IMR-90 (cell line): ENCODE measurements around the gene GNAI2. TPM values are rescaled to one million over a fixed set of nuclear protein-coding genes. Genes with fewer than 3 reads are reported as not detected.

Source experiments
- ATAC-seq: fragments of 200-7000 bp; cut with Tn5 transposase; 2 replicates; pipeline ENCODE4 v1.9.1; 2020; ENCODE audit warnings: low read depth, mild to moderate bottlenecking, moderate library complexity
- BruUV-seq: library from RNA; stranded (reverse); fragments of 400-500 nt; replicated peaks from 2 replicates; lab custom pipeline; 2021; lab: Mats Ljungman, UMichigan
- CTCF ChIA-PET: fragments of 300-600 bp; formaldehyde crosslinking; extraction: SDS; loops from one replicate; lab custom pipeline; 2021; ENCODE audit warnings: antibody characterized with exemption; lab: Yijun Ruan, JAX
- POLR2A ChIA-PET: fragments of 300-600 bp; sonication (Branson Sonifier 250); formaldehyde crosslinking; loops from one replicate; lab custom pipeline; 2022; ENCODE audit warnings: antibody characterized with exemption; ENCODE audit not compliant: unreplicated experiment; lab: Charles Lee
- DNase-seq: peaks from one replicate; pipeline ENCODE4 v3.0.0; 2013
- H2AFZ ChIP-seq: replicated peaks from 2 replicates; pipeline ENCODE3; 2013; ENCODE audit warnings: low read length, mild to moderate bottlenecking; ENCODE audit not compliant: poor library complexity
- H2AK5ac ChIP-seq: 2 replicates; pipeline ENCODE4 v1.6.1; 2013; ENCODE audit warnings: low read depth, low read length, inconsistent platforms
- H2AK9ac ChIP-seq: replicated peaks from 2 replicates; pipeline ENCODE3; 2013; ENCODE audit warnings: mild to moderate bottlenecking, low read depth, low read length, moderate library complexity; ENCODE audit not compliant: poor library complexity
- H2BK120ac ChIP-seq: 2 replicates; pipeline ENCODE4 v1.6.1; 2013; ENCODE audit warnings: low read depth, low read length, inconsistent platforms
- H2BK15ac ChIP-seq: 3 replicates; pipeline ENCODE4 v1.6.1; 2013; ENCODE audit warnings: low read depth, low read length, inconsistent platforms
- H2BK20ac ChIP-seq: 2 replicates; pipeline ENCODE4 v1.6.1; 2013; ENCODE audit warnings: low read depth, mild to moderate bottlenecking, inconsistent platforms, low read length, moderate library complexity
- H2BK5ac ChIP-seq: 2 replicates; pipeline ENCODE4 v1.6.1; 2013; ENCODE audit warnings: mild to moderate bottlenecking, low read depth, low read length, inconsistent platforms; ENCODE audit not compliant: poor library complexity, severe bottlenecking
- H3K14ac ChIP-seq: replicated peaks from 2 replicates; pipeline ENCODE4 v1.6.1; 2013; ENCODE audit warnings: low read depth, low read length, inconsistent platforms
- H3K18ac ChIP-seq: 2 replicates; pipeline ENCODE4 v1.6.1; 2013; ENCODE audit warnings: low read depth, low read length, control low read depth
- H3K23ac ChIP-seq: 2 replicates; pipeline ENCODE4 v1.6.1; 2013; ENCODE audit warnings: low read depth, low read length, inconsistent platforms
- H3K27ac ChIP-seq: 2 replicates; pipeline ENCODE4 v1.5.1; 2013; ENCODE audit warnings: mild to moderate bottlenecking, control low read depth, low read length; ENCODE audit not compliant: insufficient read depth
- H3K27me3 ChIP-seq: 2 replicates; pipeline ENCODE4 v1.6.1; 2013; ENCODE audit warnings: low read length; ENCODE audit not compliant: control insufficient read depth, insufficient read depth
- H3K36me3 ChIP-seq: 2 replicates; pipeline ENCODE4 v1.6.1; 2013; ENCODE audit warnings: low read length, mixed read lengths; ENCODE audit not compliant: control insufficient read depth, insufficient read depth
- H3K4ac ChIP-seq: 2 replicates; pipeline ENCODE4 v1.6.1; 2013; ENCODE audit warnings: low read depth, low read length, inconsistent platforms
- H3K4me1 ChIP-seq: 2 replicates; pipeline ENCODE4 v1.6.1; 2013; ENCODE audit warnings: low read length, mixed read lengths; ENCODE audit not compliant: control insufficient read depth, insufficient read depth
- H3K4me2 ChIP-seq: 2 replicates; pipeline ENCODE4 v1.6.1; 2013; ENCODE audit warnings: low read depth, mild to moderate bottlenecking, control low read depth, low read length, moderate library complexity
- H3K4me3 ChIP-seq: 2 replicates; pipeline ENCODE4 v1.5.1; 2013; ENCODE audit warnings: low read depth, mild to moderate bottlenecking, control low read depth, low read length, moderate library complexity; ENCODE audit not compliant: insufficient read depth
- H3K56ac ChIP-seq: 2 replicates; pipeline ENCODE4 v1.6.1; 2013; ENCODE audit warnings: low read length, inconsistent platforms; ENCODE audit not compliant: insufficient read depth; ENCODE audit errors: extremely low read depth
- H3K79me1 ChIP-seq, 2 experiments: 2 replicates each; pipeline ENCODE4 v1.6.1; 2013; ENCODE audit warnings: low read length in 2 of 2, inconsistent platforms in 1 of 2, low read depth in 1 of 2
- H3K9ac ChIP-seq: 2 replicates; pipeline ENCODE4 v1.6.1; 2013; ENCODE audit warnings: low read depth, low read length, control low read depth
- H3K9me1 ChIP-seq: 2 replicates; pipeline ENCODE4 v1.6.1; 2013; ENCODE audit warnings: low read length, inconsistent platforms; ENCODE audit not compliant: insufficient read depth
- H3K9me3 ChIP-seq: 2 replicates; pipeline ENCODE4 v1.6.1; 2013; ENCODE audit warnings: low read length; ENCODE audit not compliant: control insufficient read depth, insufficient read depth
- H4K20me1 ChIP-seq: 2 replicates; pipeline ENCODE4 v1.6.1; 2013; ENCODE audit warnings: low read length, inconsistent platforms; ENCODE audit not compliant: insufficient read depth
- H4K5ac ChIP-seq: 2 replicates; pipeline ENCODE4 v1.6.1; 2013; ENCODE audit warnings: mild to moderate bottlenecking, low read depth, low read length, control low read depth
- H4K8ac ChIP-seq, 2 experiments: 2 replicates each; pipeline ENCODE4 v1.6.1; 2013; ENCODE audit warnings: low read depth in 2 of 2, low read length in 2 of 2, control low read depth in 1 of 2, inconsistent platforms in 1 of 2
- H4K91ac ChIP-seq: 2 replicates; pipeline ENCODE4 v1.6.1; 2013; ENCODE audit warnings: low read depth, low read length, inconsistent platforms; ENCODE audit not compliant: insufficient read depth
- RFX5 ChIP-seq: IDR thresholded peaks from 2 replicates; pipeline ENCODE4 v1.8.0; 2012; ENCODE audit warnings: low read depth, mild to moderate bottlenecking, low read length, moderate library complexity
- WGBS, 2 experiments: methylation state at CpG; one replicate each; pipeline versions ENCODE4 v1.1.5 to v1.1.7; 2013; ENCODE audit warnings: missing lambda C conversion rate in 2 of 2; ENCODE audit not compliant: insufficient read length in 1 of 2; ENCODE audit errors: extremely low coverage in 2 of 2; 5-methylcytosine and 5-hydroxymethylcytosine counted together
- dilution Hi-C: fragments of 300-500 bp; cut with HindIII; formaldehyde crosslinking; loops from one replicate; pipeline ENCODE4 v1.14.3; 2018; ENCODE audit warnings: low sequenced_read_pairs; ENCODE audit not compliant: unreplicated experiment
- in situ Hi-C: fragments of 300-500 bp; cut with MboI; formaldehyde crosslinking; loops from 3 replicates; pipeline ENCODE4 v1.14.3; 2019; ENCODE audit warnings: low sequenced_read_pairs, inconsistent platforms, mixed read lengths
- intact Hi-C: fragments of 100-400 bp; cut with micrococcal nuclease; formaldehyde crosslinking; loops from 2 replicates; pipeline ENCODE4 v1.10.0; 2022
- polyA plus RNA-seq, 3 experiments: library from polyadenylated mRNA; depleted of rRNA; stranded (reverse); fragments of >200 nt; gene quantifications; 2 replicates each; pipeline ENCODE4 v1.2.3, GENCODE V29; 2012; ENCODE audit warnings: low replicate concordance in 1 of 3
- total RNA-seq: library from RNA; depleted of rRNA; stranded (reverse); fragments of >200 nt; gene quantifications from 2 replicates; pipeline ENCODE4 v1.2.3, GENCODE V29; 2012

Gene GNAI2
- total and polyA plus RNA-seq, 2 of the 4 experiments (the other 2 are of a cell fraction), result 867 to 1,079 TPM

- ATAC-seq (no peak), DNase-seq (no peak)
- peak overlapping the region; percentile 33; the same call in 1 of the 2 replicates for H3K4ac ChIP-seq
- no peak overlapping the region for H3K56ac ChIP-seq
- 0 out of 3 replicates have a peak overlapping the region, but pooled peaks have one; percentile 28 for H2BK15ac ChIP-seq
- intact Hi-C loops (loop anchor here (5.0 kb wide), 1 partner anchor 60 kb away; the partner anchor contains the start of gene HYAL2), dilution Hi-C loops (no loop called here), in situ Hi-C loops (no loop called here)
- no peaks in the 10 kb centered on the region for H3K27me3 ChIP-seq
- no peak overlapping the region for H4K5ac ChIP-seq
- no peak overlapping the region for H3K18ac ChIP-seq
- no peak overlapping the region for H3K4me3 ChIP-seq
- peaks cover 6 to 59% of the 10 kb centered on the region in 2 experiments for H3K79me1 ChIP-seq
- H3K36me3 ChIP-seq, result peaks cover 7% of the 10 kb centered on the region; the same call in 1 of the 2 replicates
- H3K4me1 ChIP-seq, result peaks cover 51% of the 10 kb centered on the region
- H2AFZ ChIP-seq, result peak overlapping the region; percentile 14
- H3K9ac ChIP-seq, result no peak overlapping the region
- no peak overlapping the region for H3K4me2 ChIP-seq
- no peaks in the 10 kb centered on the region for H4K20me1 ChIP-seq
- no peak overlapping the region for H2BK120ac ChIP-seq
- H4K91ac ChIP-seq, result peak overlapping the region; percentile 58; the same call in 1 of the 2 replicates
- POLR2A ChIA-PET, result interaction anchor here (0.6 kb wide), 1 partner anchor 84 kb away, joined by 10 read pairs; no protein-coding TSS in a partner anchor
- H3K14ac ChIP-seq, result no peak overlapping the region
- H3K9me1 ChIP-seq, result peaks cover 28% of the 10 kb centered on the region
- H4K8ac ChIP-seq, result peak overlapping the region in 1 of 2 experiments; percentile 22; a peak in 2 of 4 replicates
- 80% methylated on average over 3 of the region's 7 CpGs; no CpG with 5 or more reads in 1 of the 2 experiments for WGBS, 2 experiments
- no peak overlapping the region for H2BK5ac ChIP-seq
- no peak for TF ChIP-seq RFX5
- CTCF ChIA-PET, result interaction anchor here (1.0 to 1.7 kb wide), 2 partner anchors 16 to 37 kb away, joined by 5 to 7 read pairs; no protein-coding TSS in a partner anchor
- H3K23ac ChIP-seq, result no peak overlapping the region
- H2BK20ac ChIP-seq, result no peak overlapping the region
- no peaks in the 10 kb centered on the region for H3K9me3 ChIP-seq
- no TSS peak for BruUV-seq
- H2AK5ac ChIP-seq, result peak overlapping the region; percentile 73
- H3K27ac ChIP-seq, result peak overlapping the region; percentile 15; the same call in 1 of the 2 replicates
- peak overlapping the region; percentile 79 for H2AK9ac ChIP-seq
Observed at GRCh38 chr3:50262778-50263177, 26.8 kb downstream of the GNAI2 start.
